ENCODE measurements around the gene SMARCA1.

The SMARCA1 gene

DNA sequence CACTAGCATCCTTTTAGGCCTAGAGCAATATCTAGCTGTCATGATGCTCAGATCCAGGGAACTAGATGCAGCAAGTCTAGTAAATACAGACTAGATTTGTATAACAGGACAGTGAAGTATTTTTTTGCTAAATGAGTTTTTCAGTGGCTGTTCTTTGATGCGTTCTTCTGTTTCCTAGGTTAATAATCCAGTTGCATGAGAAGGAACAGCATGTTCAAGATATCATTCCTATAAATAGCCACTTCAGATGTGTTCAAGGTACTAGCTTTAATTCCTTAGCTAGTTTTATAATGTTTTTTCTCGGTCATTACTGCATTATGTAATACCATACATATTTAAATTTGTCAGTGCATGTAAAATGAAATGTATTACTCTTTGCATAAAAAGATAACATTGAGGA is 21.5 kb upstream of the SMARCA1 start:
- Mint-ChIP-seq H3K9me3 (no peaks in the 10 kb centered on the region), H3K27me3 (no peaks in the 10 kb centered on the region), H3K27ac (no peak overlapping the region), H3K4me1 (peaks cover 14% of the 10 kb centered on the region), H3K4me3 (no peak overlapping the region)
- DNase-seq: no peak
- no peak for ATAC-seq

- no peaks in the 10 kb centered on the region for H3K27me3 Mint-ChIP-seq
- peaks cover 12% of the 10 kb centered on the region for H3K4me1 Mint-ChIP-seq
- H3K4me3 Mint-ChIP-seq: peak overlapping the region; percentile 47 to 66
- DNase-seq: no peak
- H3K9me3 Mint-ChIP-seq: no peaks in the 10 kb centered on the region
- peak; percentile 57 for ATAC-seq
- no peak overlapping the region for H3K27ac Mint-ChIP-seq
These were observed 17.5 kb upstream of the SMARCA1 start for GRCh38 chrX:129540722-129541184.

GRCh38 chrX:129540068-129540653 is 16.9 kb upstream of the SMARCA1 start, which contains the start of gene OCRL:
OCRL (plus strand) TSS chrX:129540259; CDS start chrX:129540440, 181 bp downstream.
- DNase-seq (peak; percentile 47 to 61), ATAC-seq (peak; percentile 88)
- H3K4me1 Mint-ChIP-seq: peaks cover 7% of the 10 kb centered on the region
- H3K27me3 Mint-ChIP-seq: no peaks in the 10 kb centered on the region
- H3K4me3 Mint-ChIP-seq: peak within 1 kb of the TSS; percentile 76
- peak within 1 kb of the TSS in 1 of 2 donors; percentile 55 for H3K27ac Mint-ChIP-seq
- H3K9me3 Mint-ChIP-seq: no peaks in the 10 kb centered on the region

DNA sequence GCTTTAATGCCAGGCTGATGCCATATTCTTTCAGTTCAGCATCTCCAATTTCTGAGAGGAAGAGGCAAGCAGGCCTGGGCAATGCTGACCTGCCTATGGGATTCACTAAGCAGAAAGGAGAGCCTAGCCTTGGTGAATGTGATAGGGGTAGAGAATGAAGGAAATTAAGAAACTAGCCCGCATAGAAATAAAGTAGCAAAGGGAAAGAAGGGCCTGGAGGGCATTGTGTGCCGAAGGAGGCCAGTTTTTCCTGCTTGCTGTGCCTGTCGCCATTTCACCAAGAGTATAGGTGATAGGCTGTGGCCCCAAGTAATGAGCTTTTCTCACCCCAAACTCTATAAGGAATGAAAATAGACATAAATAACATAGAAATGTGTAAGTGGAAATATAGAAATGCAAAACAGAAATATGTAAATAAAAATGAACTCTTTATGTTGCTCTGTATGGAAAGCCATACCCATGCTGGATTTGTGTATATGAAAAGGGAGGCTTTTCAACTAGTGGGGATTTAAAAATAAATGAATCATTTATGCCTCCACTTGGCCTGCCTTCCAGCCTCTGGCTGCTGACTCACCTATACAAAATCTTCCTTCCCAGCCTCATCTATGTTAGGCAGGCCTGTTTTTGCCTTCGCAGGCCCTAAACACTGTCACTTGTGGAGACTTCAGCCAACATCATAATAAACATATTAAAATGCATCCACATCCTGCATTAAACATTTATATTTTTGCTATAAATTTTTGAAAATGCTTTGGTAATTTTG is 11.7 kb upstream of the SMARCA1 start:
- Mint-ChIP-seq H3K4me1 (peaks cover 6% of the 10 kb centered on the region), H3K9me3 (no peaks in the 10 kb centered on the region), H3K27ac (no peak overlapping the region), H3K4me3 (no peak overlapping the region), H3K27me3 (no peaks in the 10 kb centered on the region)
- no peak for ATAC-seq
- no peak for DNase-seq

DNA sequence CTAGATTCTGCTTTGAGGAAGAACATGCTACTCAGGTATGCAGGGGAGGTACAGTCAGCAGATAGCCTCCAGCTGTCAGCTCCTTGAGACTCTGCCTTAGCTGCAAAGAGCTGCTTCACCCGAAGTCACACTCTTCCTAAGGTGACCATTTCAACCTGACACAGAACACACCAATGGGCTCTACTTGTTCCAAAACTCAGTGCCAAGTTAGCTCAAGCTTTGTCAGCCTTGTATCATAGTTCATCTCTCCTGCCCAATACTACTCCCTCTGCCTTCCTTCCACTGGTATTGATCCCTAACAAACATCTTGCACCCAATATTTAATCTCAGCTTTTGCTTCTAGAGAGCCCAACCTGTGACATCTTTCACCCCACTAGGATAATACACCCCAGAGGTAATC is 7.8 kb upstream of the SMARCA1 start:
- no peak for ATAC-seq
- H3K4me3 Mint-ChIP-seq: no peak overlapping the region
- H3K27ac Mint-ChIP-seq: no peak overlapping the region
- H3K4me1 Mint-ChIP-seq: no peaks in the 10 kb centered on the region
- DNase-seq: no peak
- no peaks in the 10 kb centered on the region for H3K27me3 Mint-ChIP-seq
- no peaks in the 10 kb centered on the region for H3K9me3 Mint-ChIP-seq

GRCh38 chrX:129530410-129530809 is 7.1 kb upstream of the SMARCA1 start:
- ATAC-seq (no peak), DNase-seq (no peak)
- H3K4me1 Mint-ChIP-seq: no peaks in the 10 kb centered on the region
- H3K9me3 Mint-ChIP-seq: no peaks in the 10 kb centered on the region
- H3K27me3 Mint-ChIP-seq: no peaks in the 10 kb centered on the region
- H3K4me3 Mint-ChIP-seq: no peak overlapping the region
- no peak overlapping the region for H3K27ac Mint-ChIP-seq

DNA sequence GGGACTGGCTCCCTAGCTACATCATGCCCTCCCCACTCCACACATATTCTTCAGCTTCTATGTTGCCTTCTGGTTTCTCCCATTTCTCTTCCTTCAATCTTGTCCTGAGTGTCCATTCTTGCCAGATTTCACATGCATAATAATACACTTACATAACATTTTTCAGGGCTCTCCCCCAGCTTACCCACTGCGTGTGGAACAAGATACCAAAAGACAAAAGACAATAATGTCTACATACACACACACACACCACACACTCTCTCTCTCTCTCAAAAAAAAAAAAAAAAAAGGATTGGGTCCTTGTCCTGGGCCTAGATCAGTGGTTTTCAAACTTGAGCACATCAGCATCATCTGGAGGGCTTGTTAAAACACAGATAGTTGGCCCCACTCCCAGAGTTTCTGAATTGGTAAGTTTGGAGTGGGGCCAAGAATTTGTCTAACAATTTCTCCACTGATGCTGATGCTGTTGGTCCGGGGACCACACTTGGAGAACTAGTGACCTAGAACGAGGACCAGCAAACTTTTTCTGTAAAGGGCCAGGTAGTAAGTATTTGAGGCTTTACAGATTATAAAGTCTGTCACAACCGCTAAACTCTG is 6.5 kb upstream of the SMARCA1 start:
- DNase-seq: no peak
- no peak for ATAC-seq

GRCh38 chrX:129525896-129526295 is 2.6 kb upstream of the SMARCA1 start:
- no peak for DNase-seq
- Mint-ChIP-seq H3K27me3 (peaks cover 16% of the 10 kb centered on the region), H3K4me3 (no peak overlapping the region), H3K27ac (no peak overlapping the region), H3K9me3 (no peaks in the 10 kb centered on the region), H3K4me1 (peaks cover 9% of the 10 kb centered on the region)
- ATAC-seq: no peak

More for the DNA sequence above, 6.5 kb upstream of the SMARCA1 start:
- Mint-ChIP-seq H3K4me3 (no peak overlapping the region), H3K4me1 (no peaks in the 10 kb centered on the region), H3K9me3 (no peaks in the 10 kb centered on the region), H3K27ac (no peak overlapping the region), H3K27me3 (peaks cover under 1% of the 10 kb centered on the region)

DNA sequence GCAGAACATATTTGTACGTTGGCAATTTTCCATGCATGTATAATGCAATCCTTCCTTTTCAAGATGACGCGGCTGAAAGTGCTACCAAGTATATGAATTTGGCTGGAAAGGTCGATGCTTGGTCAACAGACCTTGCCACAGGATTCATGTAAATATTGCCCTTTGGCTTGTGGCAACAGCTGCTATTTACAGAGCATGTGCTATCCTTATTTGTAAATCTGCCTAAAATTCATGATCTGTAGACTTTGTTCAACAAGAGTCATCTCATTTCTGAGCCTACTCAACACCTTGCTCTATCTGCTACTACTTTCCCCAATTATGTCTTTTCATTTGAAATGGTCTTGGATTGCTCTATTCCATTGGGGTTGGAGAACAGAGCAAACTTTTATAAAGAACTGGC is 1.9 kb upstream of the SMARCA1 start:
- ATAC-seq (no peak), DNase-seq (no peak)
- Mint-ChIP-seq H3K27me3 (peaks cover 16% of the 10 kb centered on the region), H3K4me3 (no peak overlapping the region), H3K27ac (no peak overlapping the region), H3K9me3 (no peaks in the 10 kb centered on the region), H3K4me1 (peaks cover 9% of the 10 kb centered on the region)

- DNase-seq (no peak), ATAC-seq (no peak)
- Mint-ChIP-seq H3K27ac (no peak overlapping the region), H3K4me3 (peak overlapping the region in 1 of 2 donors; percentile 72), H3K9me3 (no peaks in the 10 kb centered on the region), H3K27me3 (peaks cover 16% of the 10 kb centered on the region), H3K4me1 (peaks cover 9% of the 10 kb centered on the region)
These were observed 1.1 kb upstream of the SMARCA1 start for GRCh38 chrX:129524250-129524850.

DNA sequence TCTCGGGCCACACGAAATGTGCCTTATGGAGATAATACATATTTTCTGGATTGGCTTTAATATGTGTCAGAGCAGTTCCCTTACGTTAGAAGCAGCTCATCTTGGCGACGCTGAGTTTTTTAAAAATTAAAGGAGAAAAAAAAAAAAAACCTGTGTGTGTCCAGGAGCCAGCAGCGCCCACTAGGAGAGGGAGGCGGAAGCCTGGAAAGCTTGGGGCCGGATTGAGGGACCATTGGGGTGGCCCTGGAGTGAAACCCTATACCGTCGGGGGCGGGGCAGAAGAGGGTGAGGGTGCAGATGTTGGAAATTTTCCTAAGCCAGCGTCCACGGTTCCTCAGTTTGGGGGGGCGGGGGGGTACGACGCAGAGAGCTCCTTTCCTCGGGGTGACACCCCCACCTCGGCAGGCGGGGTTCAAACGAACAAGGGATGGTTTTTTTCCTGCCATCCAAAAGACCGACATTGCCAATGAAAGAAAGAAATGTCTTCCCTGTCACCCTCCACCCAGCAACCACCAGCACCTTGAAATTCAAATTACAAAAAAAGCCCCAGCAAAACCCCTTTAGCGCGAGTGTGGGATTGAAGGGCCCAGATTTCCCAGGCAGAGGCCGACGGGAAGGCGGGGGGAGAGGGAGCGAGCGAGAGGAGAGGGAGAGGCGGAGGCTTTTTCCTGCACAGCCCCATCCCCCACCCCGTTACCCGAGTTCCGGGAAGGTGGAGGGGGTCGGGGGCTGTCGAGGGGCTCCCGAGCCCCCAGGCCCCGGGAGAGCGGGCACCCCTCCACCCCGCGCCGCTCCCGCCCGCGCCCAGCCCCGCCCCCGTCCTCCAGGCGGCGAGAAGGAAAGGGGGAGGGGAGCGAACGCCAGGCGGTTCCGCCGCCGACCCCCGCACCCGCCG is 859 bp downstream of the SMARCA1 start:
- Mint-ChIP-seq H3K27me3 (peaks cover 16% of the 10 kb centered on the region), H3K27ac (peak overlapping the region in 1 of 2 donors; percentile 92), H3K4me3 (peak overlapping the region; percentile 85), H3K9me3 (no peaks in the 10 kb centered on the region), H3K4me1 (peaks cover 9% of the 10 kb centered on the region)
- ATAC-seq (peak; percentile 71), DNase-seq (no peak)

- no peak for ATAC-seq
- no peak for DNase-seq
- H3K4me1 Mint-ChIP-seq: peaks cover 9% of the 10 kb centered on the region
- H3K9me3 Mint-ChIP-seq: no peaks in the 10 kb centered on the region
- H3K27ac Mint-ChIP-seq: no peak overlapping the region
- H3K4me3 Mint-ChIP-seq: no peak overlapping the region
- H3K27me3 Mint-ChIP-seq: peaks cover 16% of the 10 kb centered on the region
These were observed 3.1 kb downstream of the SMARCA1 start for GRCh38 chrX:129520151-129520550.

DNA sequence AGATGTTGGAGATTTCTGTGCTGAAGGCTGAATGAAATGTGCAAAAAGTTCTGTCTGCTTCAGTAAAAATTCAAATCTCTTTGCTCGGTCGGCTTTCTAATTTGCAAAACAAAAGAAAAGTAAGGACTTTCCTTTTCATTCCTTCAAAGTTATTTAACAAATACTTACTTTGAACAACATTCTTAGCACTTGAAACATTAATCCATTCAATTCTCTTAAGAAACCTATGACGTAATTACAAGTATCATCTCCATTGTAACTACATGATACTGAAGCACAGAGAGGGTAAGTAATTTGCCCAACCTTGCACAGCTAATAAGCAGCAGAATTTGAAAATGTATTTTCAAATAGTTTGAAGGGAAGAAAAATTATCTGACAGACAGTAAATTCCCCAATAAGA is 6.9 kb downstream of the SMARCA1 start:
- Mint-ChIP-seq H3K4me3 (no peak overlapping the region), H3K27me3 (no peaks in the 10 kb centered on the region), H3K9me3 (no peaks in the 10 kb centered on the region), H3K27ac (no peak overlapping the region), H3K4me1 (no peaks in the 10 kb centered on the region)
- DNase-seq (no peak), ATAC-seq (no peak)

DNA sequence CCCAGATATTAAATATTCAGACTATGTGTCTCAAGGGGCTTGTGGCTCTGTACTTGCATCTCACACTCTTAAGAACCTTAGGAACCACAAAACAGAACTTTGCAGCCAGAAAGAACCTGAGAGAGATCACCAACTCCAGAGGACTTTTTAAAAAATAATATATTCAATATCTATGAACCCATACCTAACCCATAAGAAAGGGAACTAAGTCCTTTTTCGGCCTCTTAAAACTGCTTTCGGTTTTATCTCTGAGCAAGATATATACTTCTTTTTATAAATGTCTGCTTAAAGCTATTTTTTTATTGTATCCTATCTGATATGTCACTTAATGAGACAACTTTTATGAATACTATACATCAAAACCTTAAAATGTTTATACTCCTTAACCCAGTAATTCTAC is 10.9 kb downstream of the SMARCA1 start:
- Mint-ChIP-seq H3K4me1 (no peaks in the 10 kb centered on the region), H3K27ac (peak overlapping the region in 1 of 2 donors; percentile 69), H3K27me3 (no peaks in the 10 kb centered on the region), H3K4me3 (no peak overlapping the region), H3K9me3 (no peaks in the 10 kb centered on the region)
- no peak for ATAC-seq
- DNase-seq: no peak

DNA sequence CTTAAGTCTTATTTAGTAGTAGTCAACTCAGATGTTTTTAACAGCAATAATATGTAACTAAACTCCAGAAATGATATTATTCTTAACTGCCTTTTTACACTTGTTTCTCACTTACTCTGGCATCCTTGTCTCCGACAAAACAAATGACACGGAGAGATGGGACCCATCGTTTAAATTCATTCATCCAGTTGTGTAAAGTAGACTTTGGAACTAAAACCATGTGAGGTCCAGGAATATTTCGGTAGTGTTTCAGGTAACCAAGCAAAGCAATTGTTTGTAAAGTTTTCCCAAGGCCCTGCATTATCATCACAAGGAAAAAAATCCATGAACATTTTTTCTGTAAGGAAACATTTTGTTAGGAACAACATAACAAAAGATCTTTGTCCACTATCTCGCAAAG is 11.6 kb downstream of the SMARCA1 start:
- DNase-seq: no peak
- H3K4me3 Mint-ChIP-seq: no peak overlapping the region
- H3K27me3 Mint-ChIP-seq: no peaks in the 10 kb centered on the region
- ATAC-seq: no peak
- H3K4me1 Mint-ChIP-seq: no peaks in the 10 kb centered on the region
- H3K27ac Mint-ChIP-seq: no peak overlapping the region
- H3K9me3 Mint-ChIP-seq: no peaks in the 10 kb centered on the region

Data from stimulated activated naive CD8-positive, alpha-beta T cell treated with anti-CD3 and anti-CD28 coated beads, Interleukin-15, amount 100 ng/mL, for 72 hours (primary cell).